IPS-NIHi7 (cell line): Measurements from ENCODE around the gene GOLT1A.
"Not testable (repeated sequence)": the region's sequence is repeated elsewhere in the genome, so short reads cannot be mapped to it uniquely, and the experiment has no call there.

Experiments
- DNase-seq: peaks from one replicate; pipeline ENCODE4 v3.0.0; 2012; ENCODE audit warnings: mixed read lengths; ENCODE audit errors: extremely low spot score

GOLT1A gene

DNA sequence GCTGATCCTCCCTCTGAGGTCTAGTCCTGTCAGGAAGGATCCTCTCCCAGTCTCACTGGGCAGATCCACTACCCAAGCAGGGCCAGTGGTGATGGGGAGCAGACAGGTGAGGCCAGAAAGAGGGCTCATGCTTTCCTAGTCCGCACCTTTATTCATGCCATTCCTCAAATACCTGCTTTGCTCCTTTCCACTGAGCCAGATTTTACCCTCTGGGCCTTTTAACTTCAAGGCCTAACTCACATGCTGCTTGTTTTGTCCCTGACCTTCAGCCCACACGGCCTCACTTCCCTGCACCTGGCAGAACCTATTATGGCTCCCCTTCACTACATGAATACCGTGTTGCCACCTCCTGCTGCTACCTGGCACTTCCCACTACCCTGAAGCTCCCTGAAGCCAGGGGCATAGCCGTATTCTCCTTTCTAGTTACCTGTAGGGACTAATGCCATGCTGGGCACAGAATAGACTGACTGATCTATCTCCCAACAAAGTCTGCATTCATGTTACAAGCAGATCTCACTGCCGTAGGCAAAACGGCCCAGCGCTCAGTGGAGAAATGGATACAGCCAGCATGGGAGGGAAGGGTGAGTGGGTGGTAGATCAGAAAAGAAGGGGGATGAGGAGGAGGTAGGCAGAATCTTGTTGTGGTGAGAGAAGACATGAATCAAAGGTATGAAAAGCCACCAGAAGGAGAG lies 36.1 kb upstream of the GOLT1A start:
- DNase-seq: no peak

DNA sequence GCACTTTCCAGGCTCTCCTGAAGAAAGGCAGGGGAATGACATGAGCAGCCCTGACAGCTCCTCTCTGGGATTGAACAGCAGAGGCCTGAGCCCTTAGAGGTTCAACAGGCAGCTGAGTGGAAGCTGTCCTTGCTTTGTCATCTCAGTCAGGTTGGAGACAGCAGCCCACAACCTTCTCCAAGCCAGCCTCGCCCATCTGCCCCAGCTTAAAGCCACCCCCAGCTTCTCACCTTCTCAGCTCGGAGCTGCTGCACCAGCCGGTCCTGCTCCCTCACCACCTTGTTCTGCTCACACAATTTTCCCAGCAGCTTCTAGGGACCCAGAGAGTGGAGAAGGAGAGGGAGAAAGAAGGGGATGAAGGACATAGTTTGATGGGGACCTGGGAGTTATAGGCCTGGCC lies 35.2 kb upstream of the GOLT1A start:
- no peak for DNase-seq

DNA sequence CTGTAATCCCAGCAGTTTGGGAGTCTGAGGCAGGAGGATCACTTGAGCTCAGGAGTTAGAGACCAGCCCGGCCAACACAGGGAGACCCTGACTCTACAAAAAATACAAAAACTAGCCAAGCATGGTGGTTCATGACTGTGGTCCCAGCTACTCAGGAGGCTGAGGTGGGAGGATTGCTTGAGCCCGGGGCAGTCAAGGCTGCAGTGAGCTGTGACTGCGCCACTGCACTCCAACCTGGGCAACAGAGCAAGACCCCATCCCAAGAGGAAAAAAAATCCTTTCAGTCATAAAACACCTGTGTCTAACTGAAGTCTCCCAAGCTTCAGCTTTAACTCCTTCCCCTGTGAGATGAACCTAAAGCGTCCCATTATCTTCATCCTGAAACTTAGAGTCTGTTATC lies 33.1 kb upstream of the GOLT1A start:
- DNase-seq: no peak

DNA sequence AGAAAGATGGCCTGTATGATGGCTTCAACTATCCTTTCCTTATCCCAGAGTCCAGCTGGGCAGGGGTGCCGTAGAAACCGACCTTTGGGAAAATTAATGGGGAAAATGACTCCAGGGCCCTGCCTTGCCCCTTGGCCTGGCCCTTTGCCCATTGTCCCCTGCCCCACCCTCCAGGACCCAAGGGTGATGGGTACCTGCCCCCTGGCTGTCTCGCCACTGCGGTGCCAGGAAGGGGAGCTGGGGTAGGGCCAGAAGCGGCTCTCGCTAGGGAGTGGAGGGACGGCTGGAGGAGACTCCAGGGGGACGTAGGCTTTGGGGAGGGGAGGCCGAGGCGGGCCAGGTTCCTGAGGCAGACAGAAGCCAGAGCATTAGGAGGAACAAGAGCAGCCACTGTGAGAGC lies 29.1 kb upstream of the GOLT1A start:
- no peak for DNase-seq

DNA sequence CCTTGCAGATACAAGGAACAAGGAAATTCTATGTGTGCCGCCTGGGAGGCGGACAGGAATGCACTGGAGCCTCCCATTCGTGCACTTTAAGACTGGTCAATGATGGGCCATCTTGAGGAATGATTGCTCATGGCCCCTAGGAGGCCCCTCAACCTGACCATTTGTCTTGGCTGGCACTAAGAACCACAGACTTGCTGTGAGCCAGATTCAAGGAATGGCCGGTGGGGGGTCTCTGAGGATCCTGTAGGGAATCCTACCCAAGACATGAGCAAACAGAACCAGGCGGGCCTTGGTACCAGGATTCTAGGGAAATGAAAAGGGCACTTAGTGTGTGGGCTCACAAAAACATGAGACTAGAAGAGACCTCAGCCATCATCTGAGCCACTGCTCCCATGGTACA lies 28.1 kb upstream of the GOLT1A start:
- no peak for DNase-seq

DNA sequence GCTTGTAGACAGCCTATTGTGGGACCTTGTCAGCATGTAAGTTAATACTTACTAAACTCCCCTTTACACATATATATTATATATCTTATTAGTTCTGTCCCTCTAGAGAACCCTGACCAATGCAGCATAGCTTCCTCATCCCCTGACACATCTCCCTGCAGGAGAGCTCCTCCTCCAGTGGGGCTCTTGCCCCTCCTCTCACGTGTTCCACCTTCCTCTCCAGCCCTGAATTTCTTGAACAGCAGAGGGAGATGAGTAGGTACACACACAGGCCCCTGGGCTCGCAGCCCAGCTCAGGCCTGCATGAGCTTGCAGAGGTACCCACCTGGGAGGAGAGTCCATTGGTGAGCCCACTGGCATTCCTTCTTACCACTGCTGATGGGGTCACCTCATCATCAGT lies 27.3 kb upstream of the GOLT1A start:
- no peak for DNase-seq

DNA sequence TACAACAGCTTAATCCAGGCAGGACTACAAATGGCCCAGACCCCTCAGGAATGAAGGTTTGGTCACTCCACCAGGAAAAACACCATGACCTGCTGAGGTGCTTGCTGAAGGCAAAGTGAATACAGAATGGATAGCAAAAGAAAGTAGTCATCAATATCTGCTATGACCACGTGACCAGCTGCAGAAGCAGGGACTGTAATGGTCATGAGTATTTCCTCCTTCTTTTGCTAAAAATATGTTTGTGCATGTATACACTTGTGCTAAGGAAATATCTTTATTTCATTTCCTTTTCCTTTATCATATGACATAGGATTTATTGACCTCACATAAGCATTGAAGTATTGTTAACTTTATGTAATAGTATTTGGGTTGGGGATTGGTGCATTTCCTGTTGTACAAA lies 26.4 kb upstream of the GOLT1A start:
- no peak for DNase-seq

DNA sequence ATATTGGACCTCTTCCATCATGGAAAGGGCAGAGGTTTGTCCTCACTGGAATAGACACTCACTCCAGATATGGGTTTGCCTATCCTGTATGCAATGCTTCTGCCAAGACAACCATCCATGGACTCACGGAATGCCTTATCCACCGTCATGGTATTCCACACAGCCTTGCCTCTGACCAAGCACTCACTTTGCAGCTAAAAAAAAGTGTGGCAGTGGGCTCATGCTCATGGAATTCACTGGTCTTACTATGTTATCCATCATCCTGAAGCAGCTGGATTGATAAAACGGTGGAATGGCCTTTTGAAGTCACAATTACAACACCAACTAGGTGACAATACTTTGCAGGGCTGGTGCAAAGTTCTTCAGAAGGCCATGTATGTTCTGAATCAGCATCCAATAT lies 25.6 kb upstream of the GOLT1A start:
- DNase-seq: not testable (repeated sequence)

DNA sequence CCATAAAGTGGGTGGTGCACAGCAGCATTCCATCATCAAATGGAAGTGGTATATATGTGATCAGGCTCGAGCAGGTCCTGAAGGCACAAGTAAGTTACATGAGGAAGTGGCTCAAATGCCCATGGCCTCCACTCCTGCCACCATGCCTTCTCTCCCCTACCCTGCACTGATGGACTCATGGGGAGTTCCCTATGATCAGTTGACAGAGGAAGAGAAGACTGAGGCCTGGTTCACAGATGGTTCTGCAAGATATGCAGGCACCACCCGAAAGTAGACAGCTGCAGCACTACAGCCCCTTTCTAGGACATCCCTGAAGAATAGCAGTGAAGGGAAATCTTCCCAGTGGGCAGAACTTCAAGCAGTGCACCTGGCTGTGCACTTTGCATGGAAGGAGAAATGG lies 24.7 kb upstream of the GOLT1A start:
- DNase-seq: not testable (repeated sequence)

DNA sequence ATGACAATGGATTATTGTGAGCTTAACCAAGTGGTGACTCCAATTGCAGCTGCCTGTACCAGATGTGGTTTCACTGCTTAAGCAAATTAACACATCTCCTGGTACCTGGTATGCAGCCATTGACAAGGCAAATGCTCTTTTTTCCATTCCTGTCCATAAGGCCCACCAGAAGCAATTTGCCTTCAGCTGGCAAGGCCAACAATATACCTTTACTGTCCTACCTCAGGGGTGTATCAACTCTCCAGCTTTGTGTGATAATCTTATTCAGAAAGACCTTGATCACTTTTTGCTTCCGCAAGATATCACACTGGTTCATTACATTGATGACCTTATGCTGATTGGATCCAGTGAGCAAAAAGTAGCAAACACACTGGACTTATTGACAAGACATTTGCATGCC lies 23.7 kb upstream of the GOLT1A start:
- DNase-seq: not testable (repeated sequence)

DNA sequence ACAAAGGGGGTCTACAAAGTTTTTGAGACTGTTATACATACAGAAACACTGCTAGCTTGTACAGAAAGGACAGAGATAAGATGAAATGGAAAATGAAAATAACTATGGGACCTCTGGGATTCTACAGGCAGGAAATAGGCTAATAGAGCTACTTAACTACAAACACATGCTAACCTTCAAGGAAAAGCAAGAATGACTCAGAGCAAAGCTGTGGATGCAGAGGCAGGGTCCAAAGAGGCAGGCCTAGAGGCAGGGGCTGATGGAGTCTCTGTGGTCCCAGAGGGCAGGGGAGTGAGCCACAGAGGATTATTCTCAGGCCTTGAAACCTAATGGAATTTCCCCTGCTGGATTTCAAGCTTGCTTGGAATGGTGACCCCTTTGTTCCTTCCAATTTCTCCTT lies 18.7 kb upstream of the GOLT1A start:
- no peak for DNase-seq

DNA sequence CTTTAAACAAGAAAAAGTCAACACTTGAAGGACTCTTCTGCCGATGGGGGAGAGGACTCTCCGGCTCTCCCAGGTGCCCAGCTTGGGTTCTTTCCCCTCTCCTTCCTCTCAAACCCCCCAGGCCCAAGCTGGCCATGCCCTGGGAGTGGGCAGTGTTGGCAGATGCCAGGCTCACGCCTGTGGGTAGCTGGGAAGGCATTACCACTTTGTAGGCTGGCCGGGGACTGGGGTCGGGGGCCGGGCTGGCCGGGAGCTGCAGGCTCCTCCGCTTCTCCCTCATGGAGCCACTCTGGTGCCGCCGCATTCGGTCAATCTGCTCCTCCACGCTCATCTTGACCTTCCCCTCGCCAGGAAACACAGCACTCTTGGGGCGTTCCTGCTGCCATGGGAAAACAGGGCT lies 16.4 kb upstream of the GOLT1A start:
- no peak for DNase-seq

DNA sequence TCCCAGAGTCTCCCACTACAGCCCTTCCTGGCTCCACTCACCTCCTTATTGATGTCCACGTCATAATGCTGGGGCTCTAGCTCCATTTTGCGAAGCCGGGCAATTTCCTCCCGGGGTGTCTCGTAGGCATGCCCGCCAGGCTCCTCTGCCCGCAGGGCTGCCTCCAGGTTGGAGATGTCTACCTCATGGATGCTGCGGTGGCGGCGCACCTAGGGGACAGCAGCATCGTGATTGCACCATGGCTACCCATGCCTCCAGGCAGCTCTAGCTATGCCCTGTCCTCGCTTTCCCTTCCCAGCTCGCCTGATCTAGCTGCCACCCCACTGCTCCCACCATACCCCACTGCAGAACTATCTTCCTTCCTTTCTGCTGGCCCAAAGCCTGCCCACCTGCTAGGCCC lies 15.1 kb upstream of the GOLT1A start:
- DNase-seq: no peak

DNA sequence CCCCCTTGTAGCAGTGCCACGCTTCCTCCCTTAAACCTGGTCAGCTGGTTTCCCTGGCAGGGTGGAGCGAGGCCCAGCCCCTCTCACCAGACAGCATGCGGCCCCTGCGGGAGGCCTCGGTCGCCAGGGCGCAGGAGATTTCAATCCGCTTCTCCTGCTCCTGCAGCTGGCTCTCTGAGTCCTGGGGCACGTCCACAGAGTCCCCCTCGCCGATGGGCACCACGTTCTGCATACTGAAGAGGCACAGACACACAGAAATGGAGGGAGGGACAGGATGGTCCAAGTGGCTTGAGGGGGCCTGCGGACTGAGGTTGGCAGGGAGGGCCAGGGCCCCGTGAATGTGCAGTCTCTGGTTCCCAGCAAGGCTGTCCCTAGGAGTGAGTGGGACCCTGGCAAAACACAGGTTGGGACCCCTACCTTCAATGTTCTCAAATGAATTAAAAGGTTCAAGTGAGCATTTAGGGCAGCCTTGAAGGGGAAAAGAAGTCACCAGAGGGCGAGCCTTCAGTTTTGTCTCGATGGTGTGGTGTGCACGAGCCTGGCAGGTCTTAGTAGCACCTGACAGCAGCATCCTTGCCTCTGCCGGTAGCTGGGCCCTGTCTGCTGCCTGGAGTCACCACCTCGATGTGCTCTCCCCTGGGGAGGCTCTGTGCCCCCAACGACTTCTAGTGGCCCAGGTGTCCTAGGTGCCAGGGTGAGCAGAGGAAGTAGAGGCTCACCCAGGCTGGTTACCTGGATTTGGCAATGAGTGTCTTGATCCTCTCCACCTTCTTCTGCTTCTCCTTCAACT lies 14.4 kb upstream of the GOLT1A start:
- no peak for DNase-seq

DNA sequence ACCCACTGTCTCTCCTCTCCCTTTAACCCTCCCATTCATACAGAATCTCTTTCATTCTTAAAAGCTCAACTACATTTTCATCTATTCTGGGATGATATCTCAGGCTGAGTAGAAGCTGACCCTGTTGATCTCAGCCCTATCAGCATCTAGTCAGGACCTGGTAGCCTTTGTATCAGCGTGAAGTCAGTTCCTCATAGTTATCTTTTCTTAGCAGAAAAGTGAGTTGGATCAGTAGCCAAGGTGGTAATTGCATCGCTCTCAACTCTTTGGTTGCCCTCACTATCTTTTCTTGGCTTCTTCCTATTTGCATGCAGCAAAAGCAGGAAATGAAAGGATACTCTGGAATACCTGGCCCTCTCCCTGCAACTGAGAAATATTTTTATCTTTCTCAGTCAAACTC lies 13.6 kb upstream of the GOLT1A start:
- no peak for DNase-seq

DNA sequence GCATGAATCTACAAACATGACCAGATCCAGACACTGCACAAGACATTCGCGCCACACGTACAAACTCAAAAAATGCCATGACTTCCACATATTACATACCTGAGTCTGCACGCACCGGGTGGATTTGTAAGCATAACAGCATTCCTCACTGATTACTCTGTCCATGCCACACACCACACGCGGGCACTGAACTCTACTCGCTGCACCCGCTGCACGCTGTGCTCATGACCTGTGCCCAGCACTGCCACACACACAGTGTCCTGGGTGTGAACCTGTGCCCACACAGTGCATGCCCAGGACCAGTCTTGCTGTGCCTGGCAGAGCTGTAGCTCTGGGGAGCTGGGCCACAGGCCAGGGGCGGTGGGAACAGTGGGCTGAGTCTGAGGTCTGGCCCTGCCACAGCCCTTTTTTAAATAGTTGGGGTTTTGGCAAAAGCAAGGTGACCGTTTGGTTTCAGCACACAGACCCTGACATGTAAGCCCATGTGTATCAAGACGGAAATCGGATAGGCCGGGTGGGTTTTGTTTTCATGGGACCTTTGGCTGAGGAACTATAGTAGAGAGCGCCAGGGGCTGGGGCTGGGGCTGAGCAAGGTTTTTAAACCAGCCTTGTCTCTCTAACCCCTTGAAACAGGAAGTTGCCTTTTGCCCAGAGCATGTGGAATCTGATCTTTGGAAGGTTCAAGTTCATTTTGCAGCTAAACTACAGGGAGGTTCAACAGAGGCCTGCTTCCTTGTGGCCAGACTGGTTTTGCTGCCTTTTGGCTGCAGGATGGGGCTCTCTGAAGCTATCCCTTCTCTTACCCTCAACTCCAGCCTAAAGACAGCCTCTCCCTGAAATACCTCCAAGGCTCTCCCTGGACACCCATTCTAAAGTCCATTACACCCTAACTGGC lies 12.3 kb upstream of the GOLT1A start:
- no peak for DNase-seq

DNA sequence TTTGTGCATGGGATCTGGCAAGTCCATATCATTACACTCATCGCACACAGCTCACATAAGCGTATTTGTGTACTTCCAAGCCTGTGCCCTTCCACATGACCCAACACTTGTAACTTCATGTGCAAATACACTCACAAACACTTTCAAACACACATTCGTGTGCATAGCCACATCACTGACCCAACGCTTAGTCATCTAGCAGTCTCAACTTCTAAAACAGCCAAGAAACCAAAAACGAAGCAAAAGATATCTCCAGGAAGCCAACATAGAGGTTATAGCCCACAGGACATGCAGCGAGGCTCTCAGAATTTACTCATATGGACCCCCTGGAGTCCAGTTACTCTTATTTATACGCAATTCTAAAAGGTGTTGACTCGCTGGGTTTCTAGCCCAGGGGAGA lies 10.9 kb upstream of the GOLT1A start:
- no peak for DNase-seq

DNA sequence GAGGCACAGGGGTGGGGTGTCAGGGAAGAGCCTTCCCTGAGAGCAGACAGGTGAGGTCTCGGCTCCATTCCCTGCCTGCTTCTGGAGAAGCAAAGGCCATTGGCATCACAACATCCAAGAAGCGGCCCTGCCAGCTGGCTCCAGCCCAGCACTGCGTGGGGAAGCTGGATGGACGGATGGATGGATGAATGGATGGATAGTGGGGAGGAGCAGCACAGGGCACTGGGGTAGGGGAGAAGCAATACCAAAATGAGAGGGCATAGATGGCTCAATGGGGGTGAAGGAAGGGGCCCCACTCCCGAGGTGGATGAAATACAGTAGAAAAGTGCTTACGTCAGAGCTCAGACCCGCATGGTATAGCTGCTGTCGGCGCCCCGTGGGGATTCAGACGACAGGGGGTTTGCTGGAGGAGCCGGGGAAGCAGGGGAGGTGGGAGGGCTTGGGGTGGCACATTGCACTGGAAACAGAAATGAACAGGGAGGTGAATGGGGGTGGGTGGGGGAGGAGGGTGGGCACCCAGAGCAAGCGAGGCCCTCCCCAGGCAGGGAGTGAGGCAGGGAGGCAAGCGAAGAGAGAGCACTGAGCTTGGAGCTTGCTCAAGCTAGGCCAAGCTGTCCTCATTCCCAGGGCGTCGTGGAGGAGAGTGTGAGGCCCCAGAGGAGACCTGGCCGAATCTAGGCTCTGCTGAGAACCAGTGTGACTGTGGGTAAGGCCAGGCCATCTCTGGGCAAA lies 9.5 kb upstream of the GOLT1A start:
- no peak for DNase-seq

DNA sequence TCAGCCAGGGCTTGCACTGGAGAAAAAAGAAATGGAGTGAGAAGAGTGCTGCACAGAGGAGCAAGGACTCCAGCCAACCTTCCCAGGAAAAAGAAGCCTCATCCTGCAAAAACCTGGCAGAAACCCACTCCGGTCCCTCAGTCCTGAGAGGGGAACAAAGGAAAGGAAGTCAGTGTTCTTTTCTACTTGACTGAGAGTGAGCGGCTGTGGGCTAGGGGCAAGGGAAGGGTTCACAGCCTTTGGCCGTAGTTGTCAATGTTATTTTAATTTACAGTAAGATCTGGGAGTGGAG lies 8.9 kb upstream of the GOLT1A start:
- no peak for DNase-seq

DNA sequence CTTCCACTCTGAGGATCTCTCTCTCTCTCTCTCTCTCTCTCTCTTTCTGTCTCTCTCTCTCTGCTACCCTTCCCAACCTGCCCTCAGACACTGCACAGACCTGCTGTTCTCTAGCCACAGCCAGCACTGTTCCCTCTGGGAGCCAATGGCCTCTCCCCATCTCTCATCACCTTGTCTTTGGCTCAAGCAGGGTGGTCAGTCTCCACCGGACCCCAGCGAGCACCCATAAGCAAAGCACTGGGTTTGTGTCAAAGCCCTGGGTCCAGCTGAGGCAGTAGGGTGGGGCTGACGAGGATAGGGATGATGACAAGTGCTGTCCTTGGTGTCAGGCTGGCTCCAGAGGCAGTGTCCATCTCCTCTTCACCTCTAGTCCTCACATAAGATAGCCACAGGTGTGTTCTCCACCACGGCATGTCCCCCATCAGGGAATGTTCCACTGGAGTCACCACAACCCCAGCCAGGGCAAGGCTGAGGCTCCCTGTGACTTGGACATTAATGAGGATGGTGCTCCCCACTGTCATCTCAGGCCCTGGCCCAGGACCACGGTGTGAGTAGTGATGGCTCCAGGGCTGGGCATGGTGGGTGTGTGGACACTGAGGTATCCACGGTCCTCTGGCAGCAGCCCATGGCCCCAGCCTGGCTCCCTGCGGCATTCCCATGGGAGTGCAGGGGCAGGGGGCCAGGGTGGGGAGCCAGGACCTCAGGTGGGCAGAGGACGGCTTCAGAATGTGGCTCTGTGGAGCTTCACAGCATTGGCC lies 8.4 kb upstream of the GOLT1A start:
- no peak for DNase-seq

DNA sequence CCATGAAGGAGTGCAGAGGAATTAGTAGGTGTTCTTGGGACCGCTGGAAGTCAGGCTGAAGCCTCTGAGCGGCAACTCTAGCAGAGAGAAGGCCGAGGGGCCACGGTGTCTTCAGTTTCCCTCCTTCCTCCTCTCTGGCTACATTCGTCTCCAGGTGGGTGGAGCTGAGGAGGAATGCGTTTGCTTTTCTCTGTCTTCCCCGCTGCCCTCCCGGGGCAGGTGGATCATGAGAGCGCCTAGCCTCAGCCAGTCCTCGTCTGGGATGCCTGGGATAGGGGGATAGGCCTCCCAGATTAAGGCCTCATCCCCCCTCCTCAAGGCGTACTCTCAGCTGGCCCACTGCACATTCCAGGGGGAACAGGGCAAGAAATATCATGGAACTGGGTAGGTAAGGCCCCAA lies 7.5 kb upstream of the GOLT1A start:
- no peak for DNase-seq
